NT2/D1 (cell line): ENCODE data around the gene CDK14.

Source experiments
- SUZ12 ChIP-seq: IDR thresholded peaks from 2 replicates; pipeline ENCODE4 v1.6.1; 2011; ENCODE audit not compliant: insufficient read length, insufficient read depth; ENCODE audit errors: extremely low read depth
- YY1 ChIP-seq: IDR thresholded peaks from 2 replicates; pipeline ENCODE4 v1.6.1; 2011; ENCODE audit not compliant: insufficient read length, insufficient read depth
- ZNF274 ChIP-seq: IDR thresholded peaks from 2 replicates; pipeline ENCODE4 v1.6.1; 2011; ENCODE audit warnings: mild to moderate bottlenecking, low read depth, low read length

DNA sequence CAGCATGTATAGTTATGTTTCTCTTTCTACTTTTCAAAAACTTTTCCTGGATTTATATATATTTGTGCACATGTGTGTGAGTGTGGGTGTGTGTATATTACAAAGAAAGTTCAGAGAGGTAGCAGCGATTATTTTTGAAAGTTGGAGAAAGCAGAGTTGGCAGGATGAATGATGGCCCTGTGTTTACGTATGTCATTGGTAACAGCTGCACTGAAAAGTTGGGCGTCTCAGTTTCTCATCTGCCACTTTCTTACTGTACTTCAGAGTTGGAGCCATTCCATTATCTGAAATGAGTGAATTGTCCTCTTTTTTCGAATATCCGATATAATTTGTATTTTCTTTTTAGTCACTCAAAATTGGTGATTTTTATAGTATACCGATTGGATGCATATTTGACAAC is 172.2 kb downstream of the CDK14 start:
- TF ChIP-seq YY1 (no peak), SUZ12 (no peak), ZNF274 (no peak)
